Measurements from ENCODE around the gene CHL1.

CHL1 gene

DNA sequence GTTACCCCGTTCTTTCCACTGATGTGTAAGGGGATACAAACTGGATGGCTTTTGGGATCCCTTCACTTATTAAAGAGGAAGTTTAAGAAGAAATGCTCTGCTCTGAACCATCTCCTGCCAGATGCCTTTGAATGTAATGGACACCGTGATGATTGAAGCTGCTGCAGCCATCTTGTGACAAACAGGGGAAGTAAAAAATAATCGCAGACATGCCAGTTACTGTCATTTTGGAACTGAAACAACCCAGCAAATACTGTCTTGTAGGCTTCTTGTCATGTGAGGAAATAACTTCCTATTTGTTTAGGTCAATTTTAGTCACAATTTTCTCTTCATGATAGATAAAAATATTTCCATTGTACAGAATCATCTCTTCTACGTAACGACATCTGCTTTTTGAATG lies 224.0 kb downstream of the CHL1 start:
- no peaks in the 10 kb centered on the region for H3K4me1 Mint-ChIP-seq
- no peak overlapping the region for H3K4me3 Mint-ChIP-seq
- H3K9me3 Mint-ChIP-seq, result no peaks in the 10 kb centered on the region
- no peaks in the 10 kb centered on the region for H3K36me3 Mint-ChIP-seq
- ATAC-seq, result peak; percentile 48
- no peaks in the 10 kb centered on the region for H3K27me3 Mint-ChIP-seq
- H3K27ac Mint-ChIP-seq, result no peak overlapping the region

DNA sequence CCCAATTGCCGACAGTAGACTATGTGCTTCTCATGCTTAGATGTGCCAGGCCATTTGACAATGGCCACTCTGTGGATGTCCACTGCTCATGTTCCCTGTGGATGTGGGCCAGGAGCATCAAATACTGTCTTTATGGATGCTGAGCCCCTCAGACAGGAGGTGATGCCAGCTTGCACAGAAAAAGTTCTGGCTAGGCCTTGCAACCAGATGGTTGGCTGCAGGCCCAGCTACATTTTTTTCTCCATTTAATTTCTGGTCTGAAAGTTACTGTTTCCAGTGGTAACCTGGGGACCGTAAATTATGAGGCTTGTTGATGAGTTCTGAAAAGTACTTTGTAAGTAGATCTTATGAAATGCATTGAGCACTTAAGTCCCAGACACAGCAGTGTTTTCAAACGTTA lies 228.5 kb downstream of the CHL1 start:
- H3K27me3 Mint-ChIP-seq, result no peaks in the 10 kb centered on the region
- H3K9me3 Mint-ChIP-seq, result no peaks in the 10 kb centered on the region
- H3K4me1 Mint-ChIP-seq, result no peaks in the 10 kb centered on the region
- H3K36me3 Mint-ChIP-seq, result no peaks in the 10 kb centered on the region
- ATAC-seq, result no peak
- no peak overlapping the region for H3K4me3 Mint-ChIP-seq
- no peak overlapping the region for H3K27ac Mint-ChIP-seq

DNA sequence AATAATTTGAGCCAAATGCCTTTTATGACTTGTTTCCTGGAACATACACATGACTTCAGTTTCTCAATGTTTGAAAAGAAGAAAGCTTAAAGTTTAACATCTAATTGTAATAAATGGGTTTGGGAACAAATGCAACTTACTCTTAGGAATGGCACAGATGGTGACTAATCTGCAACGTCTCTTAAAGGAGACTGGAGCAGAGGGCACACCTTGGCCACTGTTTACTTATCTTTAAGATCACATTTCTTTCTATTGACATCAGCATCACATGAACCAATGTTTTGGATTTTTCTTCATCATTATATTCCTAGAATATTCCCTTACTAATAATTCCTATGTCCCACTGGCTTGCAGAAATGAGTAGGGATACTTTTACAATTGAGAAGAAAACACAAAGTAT lies 229.5 kb downstream of the CHL1 start:
- Mint-ChIP-seq H3K27ac (no peak overlapping the region), H3K36me3 (no peaks in the 10 kb centered on the region), H3K4me1 (no peaks in the 10 kb centered on the region), H3K9me3 (no peaks in the 10 kb centered on the region), H3K27me3 (no peaks in the 10 kb centered on the region), H3K4me3 (no peak overlapping the region)
- no peak for ATAC-seq

DNA sequence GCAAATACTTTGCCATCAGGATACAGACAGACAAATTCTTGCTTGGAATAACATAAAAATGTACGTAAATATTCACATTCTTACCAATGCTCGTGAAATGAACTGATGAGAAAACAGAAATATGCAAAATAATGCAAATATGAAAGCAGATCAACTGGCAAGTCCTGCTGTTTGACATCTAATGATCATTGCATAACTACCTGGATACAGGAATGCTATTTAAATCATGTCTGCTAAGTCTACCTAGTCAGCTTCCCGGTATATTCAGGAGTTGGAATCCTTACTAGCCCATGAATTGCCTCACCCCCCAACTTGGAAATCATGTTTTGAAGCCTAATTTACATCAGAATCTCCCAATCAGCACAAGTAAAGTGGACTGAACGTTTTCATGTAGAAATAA lies 230.6 kb downstream of the CHL1 start:
- no peaks in the 10 kb centered on the region for H3K27me3 Mint-ChIP-seq
- H3K27ac Mint-ChIP-seq, result no peak overlapping the region
- H3K4me1 Mint-ChIP-seq, result no peaks in the 10 kb centered on the region
- no peaks in the 10 kb centered on the region for H3K9me3 Mint-ChIP-seq
- no peak for ATAC-seq
- H3K4me3 Mint-ChIP-seq, result no peak overlapping the region
- no peaks in the 10 kb centered on the region for H3K36me3 Mint-ChIP-seq

DNA sequence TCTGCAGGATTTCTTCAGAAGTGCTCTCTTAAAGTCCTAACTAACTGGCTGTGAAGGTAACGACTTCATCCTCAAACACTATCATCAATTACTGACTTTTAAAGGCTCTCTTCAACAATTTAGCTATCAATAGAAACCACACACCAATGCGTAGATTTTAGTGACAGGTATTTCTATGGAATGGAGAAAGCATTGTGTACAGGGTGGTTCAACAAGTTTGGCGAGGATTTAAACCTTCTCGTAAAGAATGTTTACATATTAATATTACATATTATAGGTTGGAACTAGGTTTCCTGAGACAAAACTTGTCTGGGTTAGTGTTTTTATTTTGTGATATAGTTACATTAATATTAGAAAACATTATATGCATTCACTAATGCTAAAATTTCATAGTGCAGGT lies 233.6 kb downstream of the CHL1 start:
- H3K4me1 Mint-ChIP-seq, result no peaks in the 10 kb centered on the region
- ATAC-seq, result no peak
- no peaks in the 10 kb centered on the region for H3K36me3 Mint-ChIP-seq
- H3K27ac Mint-ChIP-seq, result no peak overlapping the region
- H3K27me3 Mint-ChIP-seq, result no peaks in the 10 kb centered on the region
- no peaks in the 10 kb centered on the region for H3K9me3 Mint-ChIP-seq
- H3K4me3 Mint-ChIP-seq, result no peak overlapping the region

DNA sequence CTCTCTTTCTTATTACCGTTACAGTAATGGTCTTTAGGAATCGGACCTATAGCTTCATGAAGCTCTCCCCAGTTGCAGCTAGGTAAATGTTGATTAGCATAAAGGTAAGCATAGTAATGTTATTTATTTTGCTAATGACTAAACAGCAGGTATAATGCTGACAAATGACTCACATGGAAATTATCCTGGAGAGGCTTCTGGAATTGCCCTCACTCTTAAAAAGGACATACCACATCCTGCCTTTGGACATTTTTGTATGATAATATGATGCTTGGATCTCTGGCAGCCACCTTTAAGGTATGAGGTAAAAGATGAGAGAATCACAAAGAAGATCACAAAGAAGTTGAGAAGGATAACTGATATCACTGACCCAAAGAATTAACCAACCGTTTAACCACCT lies 238.6 kb downstream of the CHL1 start:
- H3K4me3 Mint-ChIP-seq, result no peak overlapping the region
- no peak overlapping the region for H3K27ac Mint-ChIP-seq
- ATAC-seq, result no peak
- no peaks in the 10 kb centered on the region for H3K27me3 Mint-ChIP-seq
- no peaks in the 10 kb centered on the region for H3K36me3 Mint-ChIP-seq
- H3K9me3 Mint-ChIP-seq, result no peaks in the 10 kb centered on the region
- no peaks in the 10 kb centered on the region for H3K4me1 Mint-ChIP-seq

DNA sequence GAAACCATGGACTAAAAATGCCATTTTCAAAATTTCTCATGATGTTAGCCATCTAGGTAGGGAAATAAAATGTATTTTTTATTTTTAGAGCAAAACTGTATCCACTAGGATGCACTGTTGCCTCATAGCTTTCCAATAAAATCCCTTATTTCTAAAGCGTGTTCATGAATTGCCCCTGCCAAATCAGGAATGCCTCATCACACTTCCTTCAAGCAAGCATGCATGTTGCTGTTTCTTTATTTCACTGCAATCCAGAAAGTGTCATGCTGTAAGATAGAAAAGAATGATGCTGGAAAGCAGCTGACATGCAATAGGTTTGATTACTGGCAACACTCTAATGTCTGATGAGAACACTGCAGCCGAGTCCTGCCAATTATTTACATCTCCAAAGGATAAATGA lies 239.5 kb downstream of the CHL1 start:
- H3K4me1 Mint-ChIP-seq, result no peaks in the 10 kb centered on the region
- no peaks in the 10 kb centered on the region for H3K27me3 Mint-ChIP-seq
- H3K9me3 Mint-ChIP-seq, result no peaks in the 10 kb centered on the region
- no peaks in the 10 kb centered on the region for H3K36me3 Mint-ChIP-seq
- no peak for ATAC-seq
- no peak overlapping the region for H3K4me3 Mint-ChIP-seq
- H3K27ac Mint-ChIP-seq, result no peak overlapping the region

DNA sequence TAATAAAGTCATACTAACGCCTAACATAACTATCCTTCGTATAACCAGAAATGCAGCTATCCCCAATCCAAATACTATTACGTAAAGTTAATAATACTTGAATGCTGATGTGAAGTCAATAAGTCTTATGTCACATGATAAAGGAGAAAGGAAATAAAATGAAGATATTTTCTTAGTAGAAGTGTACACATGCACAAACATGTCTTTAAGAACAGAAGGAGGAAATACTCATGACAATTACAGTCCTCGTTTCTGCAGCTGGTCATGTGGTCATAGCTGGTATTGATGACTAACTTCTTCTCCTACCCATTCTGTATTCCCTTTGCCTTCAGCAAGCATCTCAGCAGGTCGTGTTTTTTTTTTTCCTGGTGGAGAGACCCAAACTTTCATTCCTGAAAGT lies 244.3 kb downstream of the CHL1 start:
- H3K36me3 Mint-ChIP-seq, result no peaks in the 10 kb centered on the region
- no peak overlapping the region for H3K4me3 Mint-ChIP-seq
- H3K27me3 Mint-ChIP-seq, result no peaks in the 10 kb centered on the region
- ATAC-seq, result no peak
- H3K27ac Mint-ChIP-seq, result no peak overlapping the region
- H3K9me3 Mint-ChIP-seq, result no peaks in the 10 kb centered on the region
- no peaks in the 10 kb centered on the region for H3K4me1 Mint-ChIP-seq

DNA sequence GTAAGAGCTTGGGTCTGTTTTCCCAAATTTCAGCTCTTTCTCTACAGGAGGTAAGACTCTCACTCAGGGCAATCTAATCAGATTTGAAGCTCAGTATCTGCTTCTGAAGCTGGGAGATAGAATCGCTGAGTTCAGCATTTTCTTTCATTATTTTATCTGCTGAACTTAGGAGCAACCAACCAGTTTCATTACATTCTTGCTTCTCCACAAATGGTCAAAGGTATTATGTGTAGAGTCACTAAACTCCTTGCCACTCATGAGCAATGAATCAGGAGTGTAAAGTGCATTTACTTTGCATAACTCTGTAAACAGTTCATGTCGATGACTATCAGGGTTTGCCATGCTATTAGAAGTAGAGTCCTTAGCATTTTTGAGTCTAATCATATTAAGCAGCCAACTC lies 249.4 kb downstream of the CHL1 start:
- H3K4me1 Mint-ChIP-seq, result no peaks in the 10 kb centered on the region
- H3K27ac Mint-ChIP-seq, result no peak overlapping the region
- no peaks in the 10 kb centered on the region for H3K36me3 Mint-ChIP-seq

DNA sequence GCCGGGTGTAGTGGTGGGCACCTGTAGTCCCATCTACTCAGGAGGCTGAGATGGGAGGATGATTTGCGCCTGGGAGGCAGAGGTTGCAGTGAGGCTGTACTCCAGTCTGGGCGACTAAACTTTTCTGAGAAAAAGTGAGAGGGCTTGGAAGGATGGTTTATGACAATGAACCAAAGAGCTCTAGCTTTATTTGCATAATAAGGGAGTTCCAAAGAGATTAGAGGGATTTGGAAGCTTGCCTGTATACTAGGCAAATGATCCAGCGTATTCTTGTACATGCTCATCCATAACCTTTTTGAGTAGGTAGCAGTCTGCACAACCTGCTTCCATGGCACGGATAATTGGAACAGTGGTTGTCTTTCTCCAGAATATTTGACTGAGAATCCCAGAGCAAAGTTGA lies 251.1 kb downstream of the CHL1 start:
- no peak overlapping the region for H3K4me3 Mint-ChIP-seq
- no peak overlapping the region for H3K27ac Mint-ChIP-seq
- H3K27me3 Mint-ChIP-seq, result peaks cover 16% of the 10 kb centered on the region
- no peaks in the 10 kb centered on the region for H3K4me1 Mint-ChIP-seq
- ATAC-seq, result no peak
- H3K36me3 Mint-ChIP-seq, result no peaks in the 10 kb centered on the region
- no peaks in the 10 kb centered on the region for H3K9me3 Mint-ChIP-seq

More for the DNA sequence above, 249.4 kb downstream of the CHL1 start:
- no peaks in the 10 kb centered on the region for H3K9me3 Mint-ChIP-seq
- no peak for ATAC-seq
- no peak overlapping the region for H3K4me3 Mint-ChIP-seq
- peaks cover 10% of the 10 kb centered on the region for H3K27me3 Mint-ChIP-seq

DNA sequence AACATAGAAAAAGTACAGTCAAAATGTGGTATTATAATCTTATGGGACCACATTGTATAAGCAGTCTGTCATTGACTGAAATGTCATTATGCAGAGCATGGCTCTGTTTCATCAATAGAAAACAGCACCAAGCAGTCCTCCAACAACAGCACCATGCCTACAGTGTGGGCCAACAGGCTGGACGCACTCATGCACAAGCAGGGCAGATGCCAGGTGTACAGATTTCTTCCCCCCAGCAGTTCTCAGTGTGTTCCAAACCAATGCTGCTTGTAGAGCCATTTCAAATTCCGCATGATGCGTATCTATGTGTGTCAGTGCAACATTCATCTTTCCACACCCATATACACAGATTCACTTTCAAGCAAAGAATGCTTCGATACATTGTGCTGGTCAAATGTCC lies 253.1 kb downstream of the CHL1 start:
- H3K4me3 Mint-ChIP-seq, result no peak overlapping the region
- no peaks in the 10 kb centered on the region for H3K9me3 Mint-ChIP-seq
- H3K36me3 Mint-ChIP-seq, result no peaks in the 10 kb centered on the region
- no peak for ATAC-seq
- H3K4me1 Mint-ChIP-seq, result no peaks in the 10 kb centered on the region
- H3K27me3 Mint-ChIP-seq, result peaks cover 16% of the 10 kb centered on the region
- H3K27ac Mint-ChIP-seq, result no peak overlapping the region

DNA sequence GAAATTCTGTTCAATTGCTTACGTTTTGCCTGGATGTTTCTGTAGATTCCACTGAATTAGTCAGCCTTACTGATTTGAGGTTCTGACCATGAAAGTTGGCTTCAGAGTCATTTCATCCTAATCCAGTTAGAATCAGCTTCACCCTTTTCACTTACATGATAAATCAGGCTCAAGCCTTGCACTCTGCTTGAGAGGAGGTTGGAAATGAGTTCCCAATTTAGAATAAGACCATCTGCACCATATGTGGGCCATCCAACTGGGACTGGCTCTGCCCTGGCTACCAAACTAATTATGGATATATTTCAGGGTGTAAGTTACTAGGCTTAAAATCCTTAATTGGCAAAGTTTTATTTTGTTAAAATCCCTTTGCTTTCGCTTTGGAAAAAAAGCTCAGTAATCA lies 255.7 kb downstream of the CHL1 start:
- peaks cover 16% of the 10 kb centered on the region for H3K27me3 Mint-ChIP-seq
- H3K9me3 Mint-ChIP-seq, result no peaks in the 10 kb centered on the region
- H3K4me1 Mint-ChIP-seq, result no peaks in the 10 kb centered on the region
- H3K36me3 Mint-ChIP-seq, result no peaks in the 10 kb centered on the region
- no peak overlapping the region for H3K4me3 Mint-ChIP-seq
- ATAC-seq, result no peak
- no peak overlapping the region for H3K27ac Mint-ChIP-seq

DNA sequence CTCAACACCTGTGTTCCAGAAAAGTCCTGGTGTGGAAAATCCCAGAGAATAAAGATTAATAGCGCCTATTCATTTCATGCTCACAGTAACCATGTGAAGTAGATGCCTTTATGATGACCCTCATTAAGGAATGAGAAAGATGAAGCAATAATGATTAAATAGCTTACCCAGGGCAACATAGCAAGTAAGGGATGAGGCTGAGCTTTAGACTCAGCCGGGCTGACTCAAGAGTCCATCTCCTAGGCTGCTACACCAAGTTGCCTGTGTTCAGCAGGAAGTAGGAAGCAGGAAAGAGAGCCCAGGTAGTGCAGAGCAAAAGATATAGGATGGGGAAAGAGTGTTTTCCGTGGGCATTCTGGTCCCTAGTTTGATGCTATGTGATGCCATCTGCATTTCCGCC lies 256.5 kb downstream of the CHL1 start:
- ATAC-seq, result no peak
- H3K9me3 Mint-ChIP-seq, result no peaks in the 10 kb centered on the region
- H3K4me1 Mint-ChIP-seq, result no peaks in the 10 kb centered on the region

DNA sequence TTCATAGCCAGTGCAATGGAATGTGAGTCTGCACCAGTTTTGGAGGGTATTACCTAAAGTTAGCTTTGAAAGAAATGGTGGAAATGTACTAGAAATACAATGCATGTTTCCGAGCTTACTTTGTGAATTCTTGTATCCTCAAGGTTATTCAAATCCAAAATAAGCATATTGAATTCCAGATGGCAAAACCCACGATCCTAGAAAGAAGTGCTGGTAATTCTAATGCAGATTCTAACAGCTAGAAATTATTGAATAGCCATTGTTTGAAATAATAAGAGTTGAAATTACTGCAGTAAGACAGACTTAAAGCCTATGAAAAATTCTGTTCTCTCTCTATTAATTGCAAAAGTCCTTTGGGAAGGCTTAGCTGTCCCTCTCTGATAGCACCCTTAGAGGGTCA lies 258.4 kb downstream of the CHL1 start:
- Mint-ChIP-seq H3K36me3 (no peaks in the 10 kb centered on the region), H3K27me3 (peaks cover 16% of the 10 kb centered on the region), H3K4me1 (no peaks in the 10 kb centered on the region), H3K27ac (no peak overlapping the region), H3K9me3 (no peaks in the 10 kb centered on the region), H3K4me3 (no peak overlapping the region)
- no peak for ATAC-seq

More for the DNA sequence above, 256.5 kb downstream of the CHL1 start:
- no peaks in the 10 kb centered on the region for H3K36me3 Mint-ChIP-seq
- no peak overlapping the region for H3K4me3 Mint-ChIP-seq
- H3K27me3 Mint-ChIP-seq, result peaks cover 16% of the 10 kb centered on the region
- H3K27ac Mint-ChIP-seq, result no peak overlapping the region

DNA sequence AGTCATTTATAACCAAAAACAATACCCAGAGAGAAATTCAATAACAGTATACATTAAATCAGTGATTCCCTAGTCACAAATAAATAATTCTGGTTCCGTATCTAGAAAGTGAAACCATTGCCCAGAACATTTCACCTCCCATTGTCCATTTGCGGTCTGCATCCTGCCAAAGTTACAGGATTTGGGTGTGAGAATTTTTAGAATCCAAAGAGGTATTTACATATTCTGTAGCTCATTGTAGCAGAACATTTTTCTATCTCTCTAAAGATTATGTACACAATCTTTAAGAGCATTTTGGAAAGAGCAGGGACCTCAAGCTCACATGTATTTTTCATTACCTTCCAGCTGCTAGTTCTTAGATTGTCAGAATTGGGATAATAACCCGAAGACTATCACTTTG lies 261.6 kb downstream of the CHL1 start:
- H3K9me3 Mint-ChIP-seq, result no peaks in the 10 kb centered on the region
- no peaks in the 10 kb centered on the region for H3K36me3 Mint-ChIP-seq
- no peaks in the 10 kb centered on the region for H3K27me3 Mint-ChIP-seq
- no peak overlapping the region for H3K27ac Mint-ChIP-seq
- no peak overlapping the region for H3K4me3 Mint-ChIP-seq
- ATAC-seq, result no peak
- peaks cover 7% of the 10 kb centered on the region for H3K4me1 Mint-ChIP-seq

DNA sequence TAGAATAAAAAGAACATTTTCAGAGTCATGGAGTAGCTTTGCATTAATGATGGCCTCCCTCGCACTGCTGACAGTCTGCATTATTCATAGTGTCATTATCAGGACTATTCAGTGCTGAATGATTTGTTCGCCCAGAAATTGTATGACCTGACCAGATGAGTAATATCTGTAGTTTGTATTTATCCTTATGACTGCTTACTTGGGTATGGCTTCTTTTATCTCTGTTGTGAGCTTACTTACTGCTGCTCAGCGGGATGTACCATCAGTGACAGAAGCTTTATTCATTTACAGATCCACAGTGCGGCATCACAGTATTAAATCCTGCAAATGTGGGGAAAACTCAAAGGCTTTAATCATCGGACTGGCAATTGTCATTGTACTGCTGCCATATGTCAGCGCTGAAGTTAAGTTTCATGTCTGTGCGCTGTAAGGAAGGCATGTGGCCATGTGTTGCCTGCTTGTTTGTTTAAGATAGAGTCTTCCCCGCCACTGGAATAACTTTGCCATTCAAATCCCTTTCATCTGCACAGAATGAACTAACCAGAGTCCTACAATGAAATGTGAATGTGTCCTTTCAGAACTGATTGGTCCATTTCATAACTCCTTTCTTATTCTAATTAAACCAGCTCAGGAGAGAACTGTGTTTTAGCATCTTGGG lies 262.2 kb downstream of the CHL1 start:
- Mint-ChIP-seq H3K27ac (no peak overlapping the region), H3K9me3 (no peaks in the 10 kb centered on the region), H3K4me3 (no peak overlapping the region), H3K4me1 (peaks cover 11% of the 10 kb centered on the region), H3K36me3 (no peaks in the 10 kb centered on the region), H3K27me3 (no peaks in the 10 kb centered on the region)
- no peak for ATAC-seq

Measured in stimulated activated memory B cell treated with anti-CD40 and anti-IgM and Interleukin-4, amounts not matched to agents 10 μg/mL and 1 μg/mL and 100 μg/mL, for 72 hours (primary cell).